ENCODE results near the gene SPRTN.

Gene SPRTN

DNA sequence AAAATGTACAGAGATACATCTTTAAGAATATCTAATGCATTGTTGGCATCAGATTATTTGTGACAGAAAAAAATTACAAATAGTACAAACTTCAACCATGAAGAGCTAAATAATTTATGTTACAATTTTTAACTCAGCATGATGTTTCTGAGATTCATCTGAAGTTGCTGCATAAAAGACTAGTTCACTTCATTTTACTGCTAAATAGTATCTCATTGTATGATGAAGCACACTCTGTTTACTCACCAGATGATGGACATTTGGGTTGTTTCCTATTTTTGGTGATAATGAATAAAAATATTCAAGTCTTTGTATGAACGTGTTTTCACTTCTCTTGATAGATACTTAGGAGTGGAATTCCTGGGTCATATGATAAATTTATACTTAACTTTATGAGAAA, 63.4 kb downstream of the SPRTN start:
- no peak for TF ChIP-seq GATA3 (IDR thresholded peaks at IDR 0.05; ENCODE audit: low read depth, low read length)
- no peak for TF ChIP-seq GATA2 (IDR thresholded peaks at IDR 0.05; ENCODE audit: low read depth, low read length)

DNA sequence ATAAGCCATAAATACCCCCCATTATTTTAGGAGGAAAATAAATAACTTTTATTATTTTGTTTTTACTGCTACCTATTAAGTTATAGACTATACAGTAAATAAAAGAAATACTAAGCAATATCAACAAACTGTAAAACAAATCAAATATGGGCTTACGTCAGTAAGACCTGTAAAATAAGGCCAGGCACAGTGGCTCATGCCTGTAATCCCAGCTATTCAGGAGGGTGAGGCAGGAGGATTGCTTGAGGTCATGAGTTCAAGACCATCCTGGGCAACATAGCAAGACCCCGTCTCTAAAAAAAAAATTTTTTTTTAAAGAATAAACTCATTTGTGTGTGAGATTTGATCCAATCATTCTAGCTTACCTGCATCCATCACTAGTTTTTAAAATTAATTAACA, 66.2 kb downstream of the SPRTN start:
- no peak for TF ChIP-seq GATA3 (IDR thresholded peaks at IDR 0.05; ENCODE audit: low read depth, low read length)
- no peak for TF ChIP-seq GATA2 (IDR thresholded peaks at IDR 0.05; ENCODE audit: low read depth, low read length)
